Duodenal mucosa (tissue), 2 donors: ENCODE measurements around the gene MLLT3.

Experiments used
- H3K27ac ChIP-seq: one replicate; pipeline ENCODE4 v1.7.0; 2013; ENCODE audit warnings: low read depth, low read length
- H3K27me3 ChIP-seq, 2 donors: one replicate each; pipeline ENCODE4 v1.7.0; 2013; ENCODE audit warnings: low read length in 2 of 2, control low read depth in 1 of 2; ENCODE audit not compliant: insufficient read depth in 2 of 2, control insufficient read depth in 1 of 2
- H3K36me3 ChIP-seq, 2 donors: one replicate each; pipeline ENCODE4 v1.7.0; 2013; ENCODE audit warnings: low read length in 2 of 2, control low read depth in 1 of 2; ENCODE audit not compliant: insufficient read depth in 2 of 2, control insufficient read depth in 1 of 2
- H3K4me1 ChIP-seq, 2 donors: one replicate each; pipeline ENCODE4 v1.7.0; 2013; ENCODE audit warnings: low read length in 2 of 2, control low read depth in 1 of 2; ENCODE audit not compliant: insufficient read depth in 2 of 2, control insufficient read depth in 1 of 2
- H3K4me3 ChIP-seq, 2 donors: one replicate each; pipeline ENCODE4 v1.7.0; 2013; ENCODE audit warnings: low read length in 2 of 2, low read depth in 1 of 2
- H3K9ac ChIP-seq, 2 donors: one replicate each; pipeline ENCODE4 v1.7.0; 2013; ENCODE audit warnings: low read length in 2 of 2, low read depth in 1 of 2
- H3K9me3 ChIP-seq, 2 donors: one replicate each; pipeline ENCODE4 v1.7.0; 2013; ENCODE audit warnings: low read length in 2 of 2, control low read depth in 1 of 2; ENCODE audit not compliant: control insufficient read depth in 1 of 2

The MLLT3 gene

DNA sequence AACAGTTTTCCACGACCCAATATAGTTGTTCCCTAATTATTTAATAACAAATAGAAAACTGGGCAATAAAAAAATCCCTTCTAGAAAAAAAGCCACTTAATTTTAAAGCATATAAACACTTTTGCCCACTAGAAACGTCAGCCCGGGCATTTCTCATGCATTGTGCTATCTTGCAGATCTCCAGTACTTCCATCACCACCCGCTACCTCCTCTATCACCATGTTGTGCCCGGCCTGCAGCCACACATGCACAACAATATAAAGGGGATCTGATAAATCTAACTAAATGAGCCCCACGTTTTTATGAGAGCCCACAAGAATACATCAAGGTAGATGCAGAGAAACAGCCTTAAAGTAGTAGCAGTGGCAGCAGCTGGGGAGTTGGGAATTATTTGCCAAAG is 272.7 kb downstream of the MLLT3 start:
- Histone ChIP-seq H3K36me3 (peaks cover 0 to 5% of the 10 kb centered on the region in 2 donors), H3K9me3 (no peaks in the 10 kb centered on the region), H3K4me3 (no peak overlapping the region), H3K27me3 (no peaks in the 10 kb centered on the region), H3K9ac (no peak overlapping the region), H3K27ac (no peak overlapping the region), H3K4me1 (no peaks in the 10 kb centered on the region)

DNA sequence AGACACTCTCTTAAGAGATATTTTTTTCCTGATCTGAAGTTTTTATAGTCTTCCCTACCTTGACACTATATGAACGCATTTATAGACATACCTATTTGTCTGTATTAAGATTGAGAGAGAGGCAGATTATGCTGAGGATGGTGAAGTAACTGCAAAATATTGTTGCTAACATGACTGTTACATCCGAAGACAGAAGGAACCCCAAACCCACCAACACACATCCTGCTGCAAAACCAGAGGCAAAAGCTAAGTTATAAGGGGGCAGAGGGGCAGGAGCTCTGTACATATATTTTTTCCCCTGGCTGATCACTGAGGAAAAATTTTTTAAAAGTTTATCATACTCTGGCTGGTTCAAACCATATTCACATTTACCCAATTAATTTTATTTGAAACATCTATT is 279.0 kb downstream of the MLLT3 start:
- no peak overlapping the region for H3K27ac ChIP-seq
- H3K4me3 ChIP-seq, result no peak overlapping the region
- no peaks in the 10 kb centered on the region for H3K4me1 ChIP-seq
- peaks cover 0 to 5% of the 10 kb centered on the region in 2 donors for H3K36me3 ChIP-seq
- no peaks in the 10 kb centered on the region for H3K27me3 ChIP-seq
- no peak overlapping the region for H3K9ac ChIP-seq
- H3K9me3 ChIP-seq, result no peaks in the 10 kb centered on the region

DNA sequence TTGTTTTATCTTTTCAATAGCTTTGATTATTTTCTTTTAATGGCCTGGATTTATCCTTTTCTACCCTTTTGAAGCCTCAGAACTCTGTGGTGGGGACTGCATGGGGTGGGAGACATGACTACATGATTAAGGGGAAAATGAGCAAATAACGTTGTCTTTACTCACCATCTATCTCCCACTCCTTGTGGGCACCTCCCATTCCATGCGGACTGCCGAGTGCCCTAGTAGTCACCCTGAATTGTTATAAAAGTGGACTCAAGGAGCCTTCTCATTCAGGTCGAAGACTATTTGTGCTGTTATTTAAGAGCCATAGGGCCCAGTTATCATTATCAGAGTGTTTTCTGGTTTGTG is 281.8 kb downstream of the MLLT3 start:
- Histone ChIP-seq H3K27me3 (no peaks in the 10 kb centered on the region), H3K9ac (no peak overlapping the region), H3K4me1 (no peaks in the 10 kb centered on the region), H3K9me3 (no peaks in the 10 kb centered on the region), H3K27ac (no peak overlapping the region), H3K4me3 (no peak overlapping the region), H3K36me3 (no peaks in the 10 kb centered on the region)

DNA sequence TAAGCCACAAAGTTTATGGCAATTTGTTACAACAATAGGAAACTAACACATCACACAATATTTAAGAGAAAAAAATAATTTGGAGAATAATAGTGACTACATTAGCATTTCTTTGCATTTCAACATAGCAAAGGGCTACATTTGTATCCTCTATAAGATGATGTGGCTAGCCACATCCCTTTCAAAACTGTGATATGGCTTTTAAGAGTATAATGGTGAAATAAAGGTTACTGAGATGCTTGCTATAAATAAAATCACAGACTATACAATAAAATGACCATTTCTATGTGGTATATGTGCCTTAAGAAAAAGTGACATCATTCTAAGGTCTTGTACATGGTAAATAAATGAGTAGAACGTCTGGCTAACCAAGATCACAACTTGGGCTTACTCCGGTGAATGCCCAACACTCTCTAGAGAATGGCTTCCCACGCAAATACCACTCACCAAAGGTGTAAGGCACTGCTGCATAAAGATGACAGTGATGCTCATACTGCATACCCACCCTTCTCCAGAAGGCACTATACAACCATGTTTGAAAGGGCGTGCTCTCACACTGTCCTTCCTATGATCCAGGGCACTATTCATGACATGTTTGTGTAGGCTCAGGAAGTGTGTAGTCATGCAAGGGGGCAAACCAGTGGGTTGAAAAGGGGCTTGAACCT is 286.5 kb downstream of the MLLT3 start:
- Histone ChIP-seq H3K9ac (no peak overlapping the region), H3K27ac (no peak overlapping the region), H3K9me3 (no peaks in the 10 kb centered on the region), H3K4me1 (no peaks in the 10 kb centered on the region), H3K36me3 (no peaks in the 10 kb centered on the region), H3K27me3 (no peaks in the 10 kb centered on the region), H3K4me3 (no peak overlapping the region)

DNA sequence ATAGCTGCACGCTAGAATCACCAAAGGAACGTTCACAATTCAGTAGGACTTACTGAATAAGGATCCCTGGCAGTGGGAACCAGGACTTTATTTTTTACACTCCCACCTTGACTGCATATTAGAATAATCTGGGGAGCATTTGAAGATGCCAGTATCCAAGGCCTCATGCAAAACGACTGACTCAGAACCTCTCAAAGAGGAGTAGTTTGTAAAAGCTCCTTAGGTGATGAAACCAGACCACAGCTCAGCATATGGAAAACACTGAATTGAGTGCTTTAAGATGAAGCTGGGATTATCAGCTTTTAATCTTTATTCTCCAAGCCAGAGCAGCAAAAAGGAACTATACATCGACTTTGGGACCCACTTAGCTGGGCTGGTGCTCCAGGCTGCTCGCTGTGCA is 288.3 kb downstream of the MLLT3 start:
- H3K9me3 ChIP-seq, result no peaks in the 10 kb centered on the region
- no peaks in the 10 kb centered on the region for H3K27me3 ChIP-seq
- H3K27ac ChIP-seq, result no peak overlapping the region
- no peak overlapping the region for H3K4me3 ChIP-seq
- no peak overlapping the region for H3K9ac ChIP-seq
- no peaks in the 10 kb centered on the region for H3K36me3 ChIP-seq
- H3K4me1 ChIP-seq, result no peaks in the 10 kb centered on the region

DNA sequence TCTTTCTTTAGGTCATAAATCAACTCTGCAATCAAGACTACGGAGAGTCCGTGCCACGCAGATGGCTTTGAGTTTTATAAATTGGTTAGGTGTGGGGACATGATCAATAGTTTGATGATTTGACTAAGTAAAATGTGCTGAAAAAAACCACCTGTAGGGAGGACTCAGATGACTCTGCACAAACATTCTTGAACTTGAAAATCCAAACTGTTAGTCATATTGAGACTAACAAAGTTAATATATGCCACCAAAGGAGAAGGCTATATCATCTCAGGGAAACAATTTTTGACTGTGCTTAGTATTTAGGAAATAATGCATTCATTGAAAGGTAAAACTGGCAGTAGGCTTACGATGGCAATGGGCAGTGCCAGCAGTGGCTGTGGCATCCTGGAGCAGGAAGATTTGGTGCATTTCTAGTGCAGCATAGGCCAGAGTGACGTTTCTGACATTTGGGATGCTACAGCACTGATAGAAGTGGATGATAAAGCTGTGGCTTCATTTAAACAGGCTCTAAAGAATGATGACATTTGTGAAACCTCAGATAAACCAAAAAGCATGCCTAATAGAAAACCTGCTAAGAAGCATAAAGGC is 291.1 kb downstream of the MLLT3 start:
- no peak overlapping the region for H3K27ac ChIP-seq
- no peak overlapping the region for H3K4me3 ChIP-seq
- H3K27me3 ChIP-seq, result no peaks in the 10 kb centered on the region
- H3K36me3 ChIP-seq, result no peaks in the 10 kb centered on the region
- no peaks in the 10 kb centered on the region for H3K4me1 ChIP-seq
- no peaks in the 10 kb centered on the region for H3K9me3 ChIP-seq
- H3K9ac ChIP-seq, result no peak overlapping the region

DNA sequence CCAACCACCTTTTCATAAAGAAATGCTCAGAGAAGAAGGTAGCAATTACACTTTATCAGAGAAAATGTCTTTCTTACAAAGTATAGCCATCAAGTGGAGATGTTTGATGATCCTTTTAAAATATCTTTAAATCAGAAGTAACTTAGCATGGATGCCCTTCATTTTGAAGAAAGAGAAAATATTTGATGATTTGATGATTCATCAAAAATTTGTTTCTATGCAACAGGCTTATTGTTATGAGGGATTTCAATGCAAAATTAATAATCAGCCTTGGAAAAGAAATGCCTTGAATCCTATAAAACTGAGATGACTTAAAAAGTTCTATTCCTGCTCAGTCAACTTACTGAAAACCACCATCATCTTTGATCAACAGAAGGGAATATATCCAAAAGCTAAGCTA is 291.6 kb downstream of the MLLT3 start:
- H3K4me1 ChIP-seq, result no peaks in the 10 kb centered on the region
- H3K36me3 ChIP-seq, result no peaks in the 10 kb centered on the region
- H3K4me3 ChIP-seq, result no peak overlapping the region
- no peak overlapping the region for H3K9ac ChIP-seq
- H3K27me3 ChIP-seq, result no peaks in the 10 kb centered on the region
- no peak overlapping the region for H3K27ac ChIP-seq
- H3K9me3 ChIP-seq, result no peaks in the 10 kb centered on the region

DNA sequence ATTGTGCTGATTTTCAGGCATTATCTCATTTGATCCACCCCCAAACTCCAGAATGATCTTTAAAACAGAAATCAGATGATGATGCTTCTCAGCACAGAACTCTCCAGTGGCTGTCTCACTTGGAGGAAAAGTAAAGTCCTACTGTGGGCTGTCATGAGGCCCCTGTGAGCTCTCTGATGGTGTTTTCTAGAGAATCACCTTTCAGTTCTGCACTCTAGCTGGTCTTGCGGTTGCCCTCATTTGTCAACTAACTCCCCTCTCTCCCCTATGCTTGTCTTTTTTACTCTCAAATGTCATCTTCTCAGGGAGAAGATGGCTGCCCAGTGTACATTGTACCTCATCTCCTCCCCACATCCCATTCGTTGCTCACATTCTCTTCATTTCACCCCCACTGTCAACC is 295.8 kb downstream of the MLLT3 start:
- Histone ChIP-seq H3K4me1 (no peaks in the 10 kb centered on the region), H3K27me3 (no peaks in the 10 kb centered on the region), H3K4me3 (no peak overlapping the region), H3K27ac (no peak overlapping the region), H3K9ac (no peak overlapping the region), H3K36me3 (no peaks in the 10 kb centered on the region), H3K9me3 (no peaks in the 10 kb centered on the region)

DNA sequence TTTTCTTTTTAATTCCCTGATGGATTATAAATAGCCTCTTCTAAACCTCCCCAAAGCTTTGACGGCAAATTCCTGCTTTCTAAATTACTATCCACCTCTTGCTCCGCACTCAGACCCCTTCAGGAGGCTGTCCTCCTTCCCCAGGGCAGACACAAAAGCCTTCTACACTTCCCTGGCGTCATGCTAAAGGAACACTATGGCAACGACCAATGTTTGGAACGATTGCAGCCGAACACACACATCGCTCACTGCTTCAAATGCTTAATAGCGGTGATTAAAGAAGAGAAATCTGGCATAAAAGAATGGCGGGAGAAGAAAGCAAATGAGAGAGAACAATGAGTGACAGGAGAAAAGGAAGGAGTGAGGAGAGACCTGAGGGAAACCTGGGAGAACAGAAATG is 297.3 kb downstream of the MLLT3 start:
- Histone ChIP-seq H3K9me3 (no peaks in the 10 kb centered on the region), H3K27me3 (no peaks in the 10 kb centered on the region), H3K4me3 (no peak overlapping the region), H3K9ac (no peak overlapping the region), H3K36me3 (no peaks in the 10 kb centered on the region), H3K27ac (no peak overlapping the region), H3K4me1 (no peaks in the 10 kb centered on the region)

DNA sequence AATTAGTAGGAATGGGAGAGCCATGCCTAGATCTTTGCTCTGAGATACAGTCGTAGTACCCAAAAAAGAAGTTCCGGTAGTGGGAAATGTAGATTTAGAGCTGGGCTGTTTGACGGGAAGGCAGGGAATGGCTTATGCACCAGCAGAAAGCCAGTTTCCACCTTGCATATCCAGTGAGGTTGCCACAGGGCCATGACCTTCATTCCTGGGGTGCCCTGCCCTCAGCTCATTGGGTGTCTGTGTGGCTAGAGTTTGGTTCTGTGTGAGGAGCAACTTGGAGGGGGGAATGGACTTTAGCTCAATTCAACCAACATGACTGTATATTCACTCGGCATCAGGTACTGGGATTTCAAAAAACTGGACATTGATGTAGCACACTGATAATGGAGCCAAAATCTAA is 300.1 kb downstream of the MLLT3 start:
- Histone ChIP-seq H3K36me3 (no peaks in the 10 kb centered on the region), H3K9ac (no peak overlapping the region), H3K27me3 (no peaks in the 10 kb centered on the region), H3K4me3 (peak overlapping the region in 1 of 2 donors; percentile 2), H3K9me3 (no peaks in the 10 kb centered on the region), H3K4me1 (no peaks in the 10 kb centered on the region), H3K27ac (no peak overlapping the region)
